HFF-Myc (cell line): Measurements from ENCODE around the gene SGPP1.
"Not testable (repeated sequence)": the region's sequence is repeated elsewhere in the genome, so short reads cannot be mapped to it uniquely, and the experiment has no call there.

Experiments
- DNase-seq: peaks from one replicate; pipeline ENCODE4 v3.0.0-alpha.2; 2011; ENCODE audit warnings: low read depth; ENCODE audit errors: extremely low read depth
- H3K4me3 ChIP-seq: replicated peaks from 2 replicates; pipeline ENCODE4 v1.5.1; 2011; ENCODE audit warnings: low read depth, mild to moderate bottlenecking, control low read depth, low read length
- CTCF ChIP-seq: IDR thresholded peaks from 2 replicates; pipeline ENCODE4 v1.5.1; 2012; ENCODE audit warnings: mild to moderate bottlenecking, low read depth, low read length, control low read depth; ENCODE audit errors: missing control alignments

The SGPP1 gene

DNA sequence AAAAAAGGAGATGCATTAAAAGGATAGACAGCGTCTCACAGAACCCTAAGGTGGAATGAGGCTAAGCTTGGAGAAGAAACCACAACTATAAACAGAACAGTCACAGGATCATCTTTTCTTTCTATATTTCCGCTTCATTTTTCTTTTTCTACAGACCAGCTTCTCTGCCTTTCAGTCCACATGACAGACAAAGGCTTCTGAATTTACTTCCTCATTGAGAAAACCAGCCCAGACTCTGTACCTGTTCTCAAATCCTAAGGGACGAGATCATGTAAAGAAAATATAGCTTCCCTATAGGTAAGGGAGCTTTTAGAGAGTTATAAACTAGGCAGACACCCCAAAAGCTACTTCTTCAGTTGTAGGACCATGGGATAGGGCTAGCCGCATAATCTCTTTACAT is 17.4 kb downstream of the SGPP1 start:
- DNase-seq: no peak
- no peak overlapping the region for H3K4me3 ChIP-seq
- TF ChIP-seq CTCF: no peak

DNA sequence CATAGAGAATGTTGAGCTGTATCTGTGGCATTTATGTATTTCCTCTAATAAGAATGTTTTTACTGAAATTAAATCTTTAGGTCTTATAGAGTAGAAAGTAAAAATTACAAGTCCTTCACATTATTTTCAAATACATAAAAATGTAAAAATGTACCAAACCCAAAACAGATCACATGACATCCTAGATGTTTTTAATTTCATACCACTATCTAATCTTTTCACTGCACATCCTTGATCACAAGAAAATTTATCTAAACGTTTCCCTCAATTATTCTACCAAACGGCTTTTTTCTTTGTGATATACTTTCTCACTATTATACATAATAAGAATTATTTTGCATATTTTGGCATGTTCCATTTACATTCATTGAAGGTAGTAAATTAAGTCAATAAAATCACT is 18.3 kb downstream of the SGPP1 start:
- H3K4me3 ChIP-seq: no peak overlapping the region
- no peak for DNase-seq
- no peak for TF ChIP-seq CTCF

- no peak for DNase-seq
- no peak overlapping the region for H3K4me3 ChIP-seq
- TF ChIP-seq CTCF: no peak
These were observed 20.6 kb downstream of the SGPP1 start for GRCh38 chr14:63707216-63707615.

DNA sequence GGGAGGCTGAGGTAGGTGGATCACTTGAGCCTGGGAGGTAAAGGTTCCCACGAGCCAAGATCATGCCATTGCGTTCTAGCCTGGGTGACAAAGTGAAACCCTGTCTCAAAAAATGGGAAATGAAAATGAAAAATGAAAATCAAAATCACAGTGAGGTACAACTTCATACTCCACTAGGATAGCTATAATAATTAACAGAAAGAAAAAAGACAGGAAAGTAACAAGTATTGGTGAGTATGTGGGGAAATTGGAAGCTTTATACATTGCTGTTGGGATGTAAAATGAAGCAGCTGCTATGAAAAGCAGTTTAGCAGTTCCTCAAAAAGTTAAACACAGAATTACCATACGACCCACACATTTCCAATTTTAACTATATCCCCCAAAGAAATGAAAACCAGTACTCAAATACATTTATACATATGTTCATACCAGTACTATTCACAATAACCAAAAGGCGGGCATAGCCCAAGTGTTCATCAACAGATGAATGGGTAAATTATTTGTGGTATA is 22.2 kb downstream of the SGPP1 start:
- no peak for DNase-seq
- no peak overlapping the region for H3K4me3 ChIP-seq
- TF ChIP-seq CTCF: no peak

- H3K4me3 ChIP-seq, DNase-seq: not testable (repeated sequence)
These were observed 25.3 kb downstream of the SGPP1 start for GRCh38 chr14:63702530-63702929.

DNA sequence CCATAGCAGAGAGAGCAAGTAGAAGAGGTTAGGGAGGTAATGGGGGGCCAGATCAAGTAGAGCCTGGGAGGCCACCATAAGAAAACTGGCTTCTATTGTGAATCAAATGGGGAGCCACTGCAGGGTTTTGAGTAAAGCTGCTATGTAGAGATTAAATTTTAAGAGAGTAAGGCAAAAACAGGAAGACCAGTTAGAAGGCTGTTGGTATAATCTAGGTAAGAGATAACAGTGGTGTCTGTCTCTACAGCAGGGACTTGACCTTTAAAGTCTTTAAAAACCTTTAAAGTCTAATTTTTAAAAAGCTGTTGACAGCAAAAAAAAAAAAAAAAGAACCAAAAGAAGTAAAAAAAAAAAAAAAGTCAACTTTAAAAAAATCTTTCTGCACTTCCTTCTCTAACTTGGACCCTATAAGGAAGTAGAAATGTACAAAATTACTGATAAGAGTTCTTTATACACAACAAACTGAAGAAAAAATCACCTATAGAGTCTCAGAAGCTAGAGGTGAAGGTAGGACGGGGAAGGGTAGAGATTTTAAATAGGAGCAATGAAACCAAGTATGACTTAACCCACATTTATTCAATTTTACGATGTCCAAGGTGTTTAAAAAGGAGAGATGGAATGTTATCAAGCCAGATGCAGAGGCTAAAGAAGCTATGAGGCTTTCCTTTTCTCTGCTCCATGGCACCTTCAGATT is 26.1 kb downstream of the SGPP1 start:
- H3K4me3 ChIP-seq: no peak overlapping the region
- no peak for TF ChIP-seq CTCF
- DNase-seq: no peak

- no peak overlapping the region for H3K4me3 ChIP-seq
- no peak for TF ChIP-seq CTCF
- no peak for DNase-seq
These were observed 35.4 kb downstream of the SGPP1 start for GRCh38 chr14:63692310-63693020.
